Measurements from ENCODE around the gene OR4D6. TPM values are rescaled to one million over a fixed set of nuclear protein-coding genes. Genes with fewer than 3 reads are reported as not detected.

The OR4D6 gene
- total RNA-seq, 1 experiment from 2014 or later = not detected

GRCh38 chr11:59423835-59424234 is 32.9 kb upstream of the OR4D6 start:
- Mint-ChIP-seq H3K36me3 (no peaks in the 10 kb centered on the region), H3K27ac (no peak overlapping the region), H3K27me3 (ENCODE audit: low read depth) (no peaks in the 10 kb centered on the region), H3K9me3 (peaks cover 19% of the 10 kb centered on the region), H3K4me1 (peaks cover 28% of the 10 kb centered on the region), H3K4me3 (no peak overlapping the region)
- CTCF ChIA-PET = no interaction called here
- DNase-seq (ENCODE audit: low spot score) = no peak
- TF ChIP-seq ATF2 (CRISPR knock-in tag; IDR thresholded peaks at IDR 0.05; ENCODE audit: borderline replicate concordance, low read depth) = no peak
- TF ChIP-seq SMAD3 (CRISPR knock-in tag; IDR thresholded peaks at IDR 0.05; ENCODE audit: borderline replicate concordance) = no peak
- no peak for TF ChIP-seq JUN (CRISPR knock-in tag; IDR thresholded peaks at IDR 0.05)
- TF ChIP-seq ZNF423 (CRISPR knock-in tag; IDR thresholded peaks at IDR 0.05) = no peak
- no peak for TF ChIP-seq ESRRA (CRISPR knock-in tag; IDR thresholded peaks at IDR 0.05; ENCODE audit: borderline replicate concordance)
- no peak for TF ChIP-seq E2F1 (CRISPR knock-in tag; IDR thresholded peaks at IDR 0.05)
- TF ChIP-seq SOX15 (CRISPR knock-in tag; IDR thresholded peaks at IDR 0.05) = no peak
- TF ChIP-seq ZNF263 (CRISPR knock-in tag; IDR thresholded peaks at IDR 0.05; ENCODE audit: low read depth) = no peak
- TF ChIP-seq ZNF425 (CRISPR knock-in tag; conservative IDR thresholded peaks at IDR 0.05) = no peak
- TF ChIP-seq HMGA2 (CRISPR knock-in tag; IDR thresholded peaks at IDR 0.05) = no peak
- TF ChIP-seq ZNF532 (CRISPR knock-in tag; IDR thresholded peaks at IDR 0.05; ENCODE audit: borderline replicate concordance) = no peak
- no peak for TF ChIP-seq FOXP1 (CRISPR knock-in tag; IDR thresholded peaks at IDR 0.05; ENCODE audit: borderline replicate concordance)
- no peak for ATAC-seq
- POLR2A ChIA-PET = no interaction called here

- H3K9me3 Mint-ChIP-seq = peaks cover 19% of the 10 kb centered on the region
- ATAC-seq (no peak), DNase-seq (ENCODE audit: low spot score) (no peak)
- no peaks in the 10 kb centered on the region for H3K27me3 Mint-ChIP-seq (ENCODE audit: low read depth)
- no peaks in the 10 kb centered on the region for H3K36me3 Mint-ChIP-seq
- ChIA-PET CTCF (interaction anchor here (1.5 to 2.8 kb wide), 3 partner anchors 12 to 253 kb away, joined by 7 to 20 read pairs (median 19); partner anchors contain the start of genes DTX4 and OR5A1), POLR2A (no interaction called here)
- H3K27ac Mint-ChIP-seq = no peak overlapping the region
- H3K4me1 Mint-ChIP-seq = peaks cover 28% of the 10 kb centered on the region
- no peak overlapping the region for H3K4me3 Mint-ChIP-seq
- TF ChIP-seq IRF2 (CRISPR knock-in tag; IDR thresholded peaks at IDR 0.05; ENCODE audit: borderline replicate concordance, low read depth) = no peak
- no peak for TF ChIP-seq ZNF425 (CRISPR knock-in tag; conservative IDR thresholded peaks at IDR 0.05)
- no peak for TF ChIP-seq MAX (CRISPR knock-in tag; IDR thresholded peaks at IDR 0.05)
- no peak for TF ChIP-seq ZMAT4 (CRISPR knock-in tag; IDR thresholded peaks at IDR 0.05)
- TF ChIP-seq AR (CRISPR knock-in tag; IDR thresholded peaks at IDR 0.05) = no peak
- no peak for TF ChIP-seq NR1H2 (CRISPR knock-in tag; IDR thresholded peaks at IDR 0.05)
- TF ChIP-seq IRF1 (CRISPR knock-in tag; IDR thresholded peaks at IDR 0.05) = no peak
Observed at GRCh38 chr11:59425131-59425530, 31.6 kb upstream of the OR4D6 start.
